SK-N-SH treated with all-trans-retinoic acid at 6 μM for 48 hours (cell line): Measurements from ENCODE around the gene SUGP2.
A peak's percentile ranks its signal among the peaks of the same experiment; 100 is the strongest.

Source experiments
- ATAC-seq: fragments of 200-7000 bp; cut with Tn5 transposase; 3 replicates; pipeline ENCODE4 v1.9.1; 2020; ENCODE audit warnings: mild to moderate bottlenecking, moderate library complexity
- ARNTL ChIP-seq: fragments of 450-650 bp; formaldehyde crosslinking; IDR thresholded peaks from 2 replicates; pipeline ENCODE4 v1.5.0; 2020; ENCODE audit warnings: low read depth, mild to moderate bottlenecking, moderate library complexity, borderline replicate concordance
- BACH2 ChIP-seq: fragments of 250-450 bp; sonication (Bioruptor Pico); IDR thresholded peaks from 2 replicates; pipeline ENCODE4 v1.9.0; 2021; ENCODE audit warnings: mild to moderate bottlenecking, borderline replicate concordance
- CREB5 ChIP-seq: fragments of 250-450 bp; sonication (Bioruptor Pico); IDR thresholded peaks from 2 replicates; pipeline ENCODE4 v1.5.1; 2020; ENCODE audit warnings: low read depth, mild to moderate bottlenecking, moderate library complexity
- CSDC2 ChIP-seq: fragments of 250-450 bp; sonication (Bioruptor Pico); IDR thresholded peaks from 2 replicates; pipeline ENCODE4 v1.5.0; 2020; ENCODE audit warnings: mild to moderate bottlenecking, moderate library complexity
- ESRRG ChIP-seq: fragments of 250-450 bp; sonication (Bioruptor Pico); IDR thresholded peaks from 2 replicates; pipeline ENCODE4 v1.6.1; 2021; ENCODE audit warnings: mild to moderate bottlenecking
- GLIS3 ChIP-seq: fragments of 250-450 bp; sonication (Bioruptor Pico); IDR thresholded peaks from 2 replicates; pipeline ENCODE4 v1.5.0; 2020; ENCODE audit warnings: mild to moderate bottlenecking, moderate library complexity
- ISL1 ChIP-seq: fragments of 250-450 bp; sonication (Bioruptor Pico); IDR thresholded peaks from 2 replicates; pipeline ENCODE4 v2.1.2; 2022; ENCODE audit warnings: mild to moderate bottlenecking, moderate library complexity
- OSR1 ChIP-seq: fragments of 250-450 bp; sonication (Bioruptor Pico); IDR thresholded peaks from 2 replicates; pipeline ENCODE4 v1.8.0; 2022; ENCODE audit warnings: moderate library complexity, mild to moderate bottlenecking, inconsistent platforms
- PATZ1 ChIP-seq: fragments of 250-450 bp; sonication (Bioruptor Pico); IDR thresholded peaks from 2 replicates; pipeline ENCODE4 v1.8.0; 2020; ENCODE audit warnings: mild to moderate bottlenecking, moderate library complexity, borderline replicate concordance
- POU6F1 ChIP-seq: fragments of 250-450 bp; sonication (Bioruptor Pico); IDR thresholded peaks from 2 replicates; pipeline ENCODE4 v1.8.0; 2021; ENCODE audit warnings: low read depth, mild to moderate bottlenecking, moderate library complexity, borderline replicate concordance
- PPARA ChIP-seq: fragments of 250-450 bp; sonication (Bioruptor Pico); IDR thresholded peaks from 2 replicates; pipeline ENCODE4 v1.5.0; 2020; ENCODE audit warnings: mild to moderate bottlenecking, borderline replicate concordance
- RARB ChIP-seq: fragments of 250-450 bp; sonication (Bioruptor Pico); IDR thresholded peaks from 2 replicates; pipeline ENCODE4 v1.8.0; 2021; ENCODE audit warnings: mild to moderate bottlenecking, moderate library complexity
- TCF4 ChIP-seq: fragments of 250-450 bp; sonication (Bioruptor Pico); IDR thresholded peaks from 2 replicates; pipeline ENCODE4 v1.8.0; 2021; ENCODE audit warnings: mild to moderate bottlenecking, moderate library complexity, borderline replicate concordance
- TOX ChIP-seq: fragments of 250-450 bp; sonication (Bioruptor Pico); IDR thresholded peaks from 2 replicates; pipeline ENCODE4 v1.8.0; 2021; ENCODE audit warnings: mild to moderate bottlenecking, moderate library complexity, borderline replicate concordance
- TSHZ2 ChIP-seq: fragments of 250-450 bp; sonication (Bioruptor Pico); IDR thresholded peaks from 2 replicates; pipeline ENCODE4 v1.5.0; 2020; ENCODE audit warnings: mild to moderate bottlenecking, moderate library complexity
- ZFP3 ChIP-seq: fragments of 250-450 bp; sonication (Bioruptor Pico); IDR thresholded peaks from 2 replicates; pipeline ENCODE4 v1.5.0; 2020; ENCODE audit warnings: mild to moderate bottlenecking, moderate library complexity
- ZFP30 ChIP-seq: fragments of 450-650 bp; formaldehyde crosslinking; IDR thresholded peaks from 2 replicates; pipeline ENCODE4 v1.5.0; 2022; ENCODE audit warnings: mild to moderate bottlenecking, moderate library complexity
- ZNF565 ChIP-seq: fragments of 450-650 bp; formaldehyde crosslinking; conservative IDR thresholded peaks from 2 replicates; pipeline ENCODE4 v1.5.0; 2020; ENCODE audit warnings: low read depth, mild to moderate bottlenecking, moderate library complexity
- ZNF70 ChIP-seq: fragments of 450-650 bp; formaldehyde crosslinking; IDR thresholded peaks from 2 replicates; pipeline ENCODE4 v1.5.0; 2020; ENCODE audit warnings: mild to moderate bottlenecking, moderate library complexity
- ZNF8 ChIP-seq: fragments of 450-650 bp; formaldehyde crosslinking; IDR thresholded peaks from 2 replicates; pipeline ENCODE4 v1.5.0; 2020; ENCODE audit warnings: mild to moderate bottlenecking, moderate library complexity

Gene SUGP2

GRCh38 chr19:18996796-18997394 is 36.4 kb downstream of the SUGP2 start:
- no peak for TF ChIP-seq ESRRG
- TF ChIP-seq ARNTL (CRISPR knock-in tag) = no peak
- no peak for TF ChIP-seq OSR1 (CRISPR knock-in tag)
- no peak for TF ChIP-seq ZNF565 (CRISPR knock-in tag)
- no peak for ATAC-seq

- ATAC-seq = no peak
- TF ChIP-seq ZFP30 (CRISPR knock-in tag) (no peak), ZNF70 (CRISPR knock-in tag) (no peak), TOX (CRISPR knock-in tag) (no peak), CREB5 (no peak), PATZ1 (CRISPR knock-in tag) (no peak), GLIS3 (CRISPR knock-in tag) (no peak), TSHZ2 (CRISPR knock-in tag) (no peak), ISL1 (CRISPR knock-in tag) (no peak), ZNF8 (CRISPR knock-in tag) (no peak), BACH2 (no peak), CSDC2 (CRISPR knock-in tag) (no peak), TCF4 (no peak), ZNF565 (CRISPR knock-in tag) (no peak), POU6F1 (CRISPR knock-in tag) (no peak), ZFP3 (no peak), ESRRG (no peak)
Observed at GRCh38 chr19:18996351-18996750, 37.0 kb downstream of the SUGP2 start.

GRCh38 chr19:18995804-18996241 is 37.5 kb downstream of the SUGP2 start:
- peak; percentile 95 for ATAC-seq
- TF ChIP-seq TOX (CRISPR knock-in tag) (no peak), ARNTL (CRISPR knock-in tag) (no peak), POU6F1 (CRISPR knock-in tag) (no peak), ZFP30 (CRISPR knock-in tag) (no peak), ZNF8 (CRISPR knock-in tag) (no peak), ESRRG (no peak), ZNF70 (CRISPR knock-in tag) (no peak), ISL1 (CRISPR knock-in tag) (no peak), GLIS3 (CRISPR knock-in tag) (no peak), PATZ1 (CRISPR knock-in tag) (no peak), TSHZ2 (CRISPR knock-in tag) (no peak), RARB (CRISPR knock-in tag) (no peak), PPARA (CRISPR knock-in tag) (no peak), TCF4 (no peak), BACH2 (no peak), CSDC2 (CRISPR knock-in tag) (no peak)
